ENCODE results near the gene PCYT1A.
"Not testable (repeated sequence)": the region's sequence is repeated elsewhere in the genome, so short reads cannot be mapped to it uniquely, and the experiment has no call there.

The PCYT1A gene

DNA sequence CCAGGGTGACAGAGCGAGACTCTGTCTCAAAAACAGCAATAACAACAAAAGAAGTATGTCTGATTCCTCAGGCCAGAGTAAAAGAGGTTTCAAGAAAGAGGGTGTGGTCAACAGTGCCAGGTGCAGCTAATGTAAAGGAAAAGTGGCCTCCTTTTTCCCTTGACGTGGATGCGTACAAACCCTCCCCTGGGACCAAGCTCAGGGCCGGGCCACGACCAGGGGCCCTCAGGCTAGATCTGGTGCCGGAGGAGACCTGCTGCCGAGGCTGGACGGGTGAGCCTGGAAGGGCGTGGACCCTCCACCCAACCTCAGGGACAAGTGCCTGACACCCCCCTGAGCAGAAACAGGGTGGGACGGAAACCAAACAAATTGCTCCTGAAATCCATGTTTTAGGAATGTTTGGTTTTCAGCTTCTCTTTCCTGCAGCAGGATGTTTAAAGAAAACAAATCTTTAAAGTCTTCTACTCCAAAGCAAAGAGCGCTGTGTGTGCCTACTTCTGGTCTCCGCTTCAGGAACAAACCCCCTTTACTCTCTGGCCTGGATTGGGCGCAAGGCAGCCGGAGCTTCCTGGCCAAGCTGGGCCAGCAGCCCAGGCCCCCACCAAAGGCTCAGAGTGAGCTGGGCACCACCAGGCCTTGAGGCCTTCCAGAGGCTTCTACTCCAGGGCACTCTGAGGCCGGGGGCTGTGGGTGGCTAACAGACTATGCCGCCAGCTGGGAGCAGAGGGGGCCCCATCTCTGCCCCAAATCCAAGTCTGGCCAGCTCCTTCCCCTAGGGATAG is 97.8 kb downstream of the PCYT1A start:
- H3K27ac ChIP-seq (ENCODE audit: low read length): no peak overlapping the region
- no peaks in the 10 kb centered on the region for H3K9me3 ChIP-seq (ENCODE audit: control insufficient read depth in 2 of 2, low read length in 2 of 2)
- no peaks in the 10 kb centered on the region for H3K36me3 ChIP-seq (ENCODE audit: control insufficient read depth in 2 of 2, insufficient read depth in 2 of 2, low read length in 2 of 2)
- no peaks in the 10 kb centered on the region for H3K27me3 ChIP-seq (ENCODE audit: control insufficient read depth in 1 of 2, insufficient read depth in 2 of 2, low read length in 2 of 2)
- no peak overlapping the region for H3K4me3 ChIP-seq (ENCODE audit: low read length in 2 of 2)
- no peak overlapping the region for H3K9ac ChIP-seq (ENCODE audit: low read length in 2 of 2)
- peaks cover 11% of the 10 kb centered on the region for H3K4me1 ChIP-seq (ENCODE audit: control insufficient read depth, insufficient read depth, low read length)

DNA sequence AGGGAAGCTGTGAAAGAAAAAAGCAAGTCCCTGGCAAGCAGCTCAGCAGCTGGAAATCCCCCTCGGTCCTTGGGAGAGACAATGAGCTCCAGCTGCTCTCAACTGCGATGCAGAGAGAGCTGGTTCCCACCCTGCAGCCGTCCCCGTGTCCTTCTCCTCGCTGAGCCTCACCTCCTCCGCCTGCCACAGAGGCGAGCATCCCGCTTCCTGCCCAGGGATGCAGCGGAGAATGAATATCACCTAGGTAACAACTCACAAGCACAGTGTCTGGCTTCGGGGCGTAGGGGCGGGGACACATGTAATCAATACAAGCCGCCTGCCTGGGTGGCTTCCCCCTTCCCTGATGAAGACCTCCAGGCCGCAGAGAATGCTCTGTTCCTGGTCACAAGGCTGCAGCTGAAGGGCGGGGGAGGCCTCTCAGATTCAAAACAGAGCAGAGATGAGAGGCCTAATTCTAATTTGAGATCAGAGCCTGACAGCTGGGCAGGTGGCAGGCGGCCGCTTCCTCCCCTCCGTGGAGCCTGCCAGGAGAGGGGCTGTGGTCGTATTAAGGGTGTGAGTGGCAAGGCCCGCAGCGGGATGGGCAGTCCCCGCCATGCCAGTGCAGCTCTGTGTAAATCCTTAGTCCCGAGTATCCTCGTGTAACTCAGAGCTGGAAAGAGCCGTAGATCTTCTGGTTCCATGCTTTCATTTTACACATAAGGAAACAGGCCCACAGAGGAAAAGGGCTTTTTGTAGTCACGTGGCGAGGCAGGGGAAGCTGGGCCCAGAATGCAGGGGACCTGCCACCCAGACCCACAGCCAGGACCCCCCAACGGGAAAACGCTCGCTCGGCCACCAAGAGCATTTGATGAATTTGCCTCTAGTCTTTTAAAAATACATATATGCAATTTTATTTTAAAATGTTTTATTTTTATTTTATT is 100.6 kb downstream of the PCYT1A start:
- peak overlapping the region; percentile 42 to 50 for H3K9ac ChIP-seq (ENCODE audit: low read length in 2 of 2)
- H3K36me3 ChIP-seq (ENCODE audit: control insufficient read depth in 2 of 2, insufficient read depth in 2 of 2, low read length in 2 of 2): no peaks in the 10 kb centered on the region
- no peaks in the 10 kb centered on the region for H3K27me3 ChIP-seq (ENCODE audit: control insufficient read depth in 1 of 2, insufficient read depth in 2 of 2, low read length in 2 of 2)
- H3K4me3 ChIP-seq (ENCODE audit: low read length in 2 of 2): no peak overlapping the region
- H3K4me1 ChIP-seq (ENCODE audit: control insufficient read depth, insufficient read depth, low read length): peaks cover 5% of the 10 kb centered on the region
- H3K27ac ChIP-seq (ENCODE audit: low read length): no peak overlapping the region
- H3K9me3 ChIP-seq (ENCODE audit: control insufficient read depth in 2 of 2, low read length in 2 of 2): no peaks in the 10 kb centered on the region

DNA sequence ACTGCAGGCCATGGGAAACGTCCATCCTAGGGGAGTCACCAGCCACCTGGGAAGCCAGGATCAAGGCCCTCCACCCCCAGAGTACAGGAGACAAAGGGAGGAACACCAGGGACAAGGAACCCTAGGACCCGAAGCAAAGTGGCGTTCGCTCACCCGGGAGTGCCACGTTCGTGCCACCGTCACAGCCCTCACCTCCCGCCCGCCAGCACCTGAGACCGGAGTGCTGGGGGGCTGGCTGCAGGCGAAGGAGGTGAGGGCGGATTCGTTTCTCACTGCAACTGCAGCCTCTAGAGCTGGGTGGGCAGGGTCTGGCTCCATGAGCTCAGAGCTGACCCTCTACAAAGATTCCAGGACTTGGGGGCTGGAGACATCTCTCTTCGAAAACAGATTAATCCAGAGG is 102.6 kb downstream of the PCYT1A start:
- Histone ChIP-seq H3K27me3 (ENCODE audit: control insufficient read depth in 1 of 2, insufficient read depth in 2 of 2, low read length in 2 of 2) (no peaks in the 10 kb centered on the region), H3K9ac (ENCODE audit: low read length in 2 of 2) (no peak overlapping the region), H3K27ac (ENCODE audit: low read length) (no peak overlapping the region)

DNA sequence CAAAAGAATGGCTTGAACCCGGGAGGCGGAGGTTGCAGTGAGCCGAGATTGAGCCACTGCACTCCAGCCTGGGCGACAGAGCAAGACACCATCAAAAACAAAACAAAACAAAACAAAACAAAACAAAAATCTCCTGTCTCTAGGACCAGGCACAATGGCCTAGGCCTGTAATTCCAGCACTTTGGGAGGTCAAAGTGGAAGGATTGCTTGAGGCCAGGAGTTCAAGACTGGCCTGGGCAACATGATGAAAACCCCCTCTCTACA is 103.4 kb downstream of the PCYT1A start:
- not testable (repeated sequence) for H3K36me3 ChIP-seq (ENCODE audit: control insufficient read depth in 2 of 2, insufficient read depth in 2 of 2, low read length in 2 of 2); H3K4me1 ChIP-seq (ENCODE audit: control insufficient read depth, insufficient read depth, low read length); H3K27ac ChIP-seq (ENCODE audit: low read length); H3K9ac ChIP-seq (ENCODE audit: low read length in 2 of 2); H3K27me3 ChIP-seq (ENCODE audit: control insufficient read depth in 1 of 2, insufficient read depth in 2 of 2, low read length in 2 of 2); H3K9me3 ChIP-seq (ENCODE audit: control insufficient read depth in 2 of 2, low read length in 2 of 2); H3K4me3 ChIP-seq (ENCODE audit: low read length in 2 of 2)

More for the DNA sequence above, 102.6 kb downstream of the PCYT1A start:
- Histone ChIP-seq H3K9me3 (ENCODE audit: control insufficient read depth in 2 of 2, low read length in 2 of 2) (no peaks in the 10 kb centered on the region), H3K36me3 (ENCODE audit: control insufficient read depth in 2 of 2, insufficient read depth in 2 of 2, low read length in 2 of 2) (no peaks in the 10 kb centered on the region), H3K4me3 (ENCODE audit: low read length in 2 of 2) (no peak overlapping the region), H3K4me1 (ENCODE audit: control insufficient read depth, insufficient read depth, low read length) (peaks cover 5% of the 10 kb centered on the region)

DNA sequence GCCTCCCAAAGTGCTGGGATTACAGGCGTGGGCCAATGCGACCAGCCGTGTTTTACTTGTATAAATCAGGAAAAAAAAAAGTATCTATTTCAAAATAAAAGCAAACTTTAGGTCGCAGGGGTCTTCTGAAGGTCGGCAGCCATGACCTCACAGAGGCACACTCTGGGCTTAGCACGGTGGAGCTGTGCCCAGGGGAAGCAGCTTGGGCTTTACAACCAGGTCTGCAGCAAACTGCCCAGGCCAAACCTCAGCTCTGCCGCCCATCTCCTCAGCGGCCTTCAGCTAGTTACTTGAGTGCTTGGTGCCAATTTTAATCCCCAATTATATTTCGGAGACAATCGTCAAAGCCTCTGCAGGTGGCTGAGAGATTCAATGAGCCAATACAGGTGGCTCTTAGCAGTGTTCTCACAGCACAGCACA is 106.4 kb downstream of the PCYT1A start:
- no peak overlapping the region for H3K27ac ChIP-seq (ENCODE audit: low read length)
- H3K9ac ChIP-seq (ENCODE audit: low read length in 2 of 2): no peak overlapping the region
- H3K9me3 ChIP-seq (ENCODE audit: control insufficient read depth in 2 of 2, low read length in 2 of 2): no peaks in the 10 kb centered on the region
- no peaks in the 10 kb centered on the region for H3K4me1 ChIP-seq (ENCODE audit: control insufficient read depth, insufficient read depth, low read length)
- H3K4me3 ChIP-seq (ENCODE audit: low read length in 2 of 2): no peak overlapping the region
- no peaks in the 10 kb centered on the region for H3K36me3 ChIP-seq (ENCODE audit: control insufficient read depth in 2 of 2, insufficient read depth in 2 of 2, low read length in 2 of 2)
- H3K27me3 ChIP-seq (ENCODE audit: control insufficient read depth in 1 of 2, insufficient read depth in 2 of 2, low read length in 2 of 2): no peaks in the 10 kb centered on the region

DNA sequence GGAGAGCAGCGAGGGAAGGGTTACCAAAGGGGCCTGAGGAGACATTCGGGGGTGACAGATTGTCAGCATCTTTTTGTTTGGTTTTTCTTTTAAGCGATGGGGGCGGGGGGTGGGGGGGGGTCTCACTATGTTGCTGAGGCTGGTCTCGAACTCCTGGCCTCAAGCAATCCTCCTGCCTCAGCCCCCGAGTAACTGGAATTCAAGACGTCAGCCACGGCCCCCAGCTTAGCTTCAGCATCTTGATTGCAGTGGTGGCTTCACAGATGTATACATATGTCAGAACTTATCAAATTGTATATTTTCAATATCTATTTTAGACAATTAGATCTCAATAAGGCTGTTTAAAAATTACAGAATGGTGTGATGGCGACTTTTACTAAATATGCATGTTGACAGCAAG is 107.2 kb downstream of the PCYT1A start:
- no peaks in the 10 kb centered on the region for H3K9me3 ChIP-seq (ENCODE audit: control insufficient read depth in 2 of 2, low read length in 2 of 2)
- H3K4me1 ChIP-seq (ENCODE audit: control insufficient read depth, insufficient read depth, low read length): no peaks in the 10 kb centered on the region
- H3K36me3 ChIP-seq (ENCODE audit: control insufficient read depth in 2 of 2, insufficient read depth in 2 of 2, low read length in 2 of 2): no peaks in the 10 kb centered on the region
- no peak overlapping the region for H3K27ac ChIP-seq (ENCODE audit: low read length)
- H3K4me3 ChIP-seq (ENCODE audit: low read length in 2 of 2): no peak overlapping the region
- H3K9ac ChIP-seq (ENCODE audit: low read length in 2 of 2): no peak overlapping the region
- no peaks in the 10 kb centered on the region for H3K27me3 ChIP-seq (ENCODE audit: control insufficient read depth in 1 of 2, insufficient read depth in 2 of 2, low read length in 2 of 2)
